ENCODE data around the gene SKIL. TPM values are rescaled to one million over a fixed set of nuclear protein-coding genes. Genes with fewer than 3 reads are reported as not detected.

SKIL gene
- total and polyA plus RNA-seq, 2 donors from 2014 or later, result 5.6 to 68.2 TPM

- Histone ChIP-seq H3K4me3 (ENCODE audit: low read length in 3 of 3) (no peak overlapping the region), H3K27me3 (ENCODE audit: control insufficient read depth, insufficient read depth, low read length) (no peaks in the 10 kb centered on the region), H3K9me3 (ENCODE audit: control insufficient read depth in 2 of 3, insufficient read depth in 1 of 3, low read length in 3 of 3) (no peaks in the 10 kb centered on the region), H3K9ac (ENCODE audit: low read length in 3 of 3) (no peak overlapping the region), H3K27ac (ENCODE audit: low read depth in 2 of 2, low read length in 2 of 2) (no peak overlapping the region), H3K4me1 (ENCODE audit: control insufficient read depth in 2 of 3, insufficient read depth in 2 of 3, low read depth in 1 of 3, low read length in 3 of 3) (no peaks in the 10 kb centered on the region), H3K36me3 (ENCODE audit: control insufficient read depth in 2 of 3, insufficient read depth in 3 of 3, low read length in 3 of 3) (peaks cover 0 to 3% (median 0%) of the 10 kb centered on the region in 3 donors)
- TF ChIP-seq CTCF (IDR thresholded peaks at IDR 0.05; ENCODE audit: borderline replicate concordance, extremely low read depth, insufficient read depth), result no peak
- DNase-seq, result no peak
- intact Hi-C loops (cut with DNase I), result no loop called here
- FAIRE-seq, result no peak
Observed at GRCh38 chr3:170432416-170432815, 74.9 kb downstream of the SKIL start.

- Histone ChIP-seq H3K27ac (ENCODE audit: low read depth in 2 of 2, low read length in 2 of 2) (no peak overlapping the region), H3K9me3 (ENCODE audit: control insufficient read depth in 2 of 3, insufficient read depth in 1 of 3, low read length in 3 of 3) (no peaks in the 10 kb centered on the region), H3K27me3 (ENCODE audit: control insufficient read depth, insufficient read depth, low read length) (no peaks in the 10 kb centered on the region), H3K4me3 (ENCODE audit: low read length in 3 of 3) (no peak overlapping the region), H3K9ac (ENCODE audit: low read length in 3 of 3) (no peak overlapping the region), H3K36me3 (ENCODE audit: control insufficient read depth in 2 of 3, insufficient read depth in 3 of 3, low read length in 3 of 3) (peaks cover 0 to 3% (median 0%) of the 10 kb centered on the region in 3 donors), H3K4me1 (ENCODE audit: control insufficient read depth in 2 of 3, insufficient read depth in 2 of 3, low read depth in 1 of 3, low read length in 3 of 3) (no peaks in the 10 kb centered on the region)
- no peak for FAIRE-seq
- no peak for TF ChIP-seq CTCF (IDR thresholded peaks at IDR 0.05; ENCODE audit: borderline replicate concordance, extremely low read depth, insufficient read depth)
- intact Hi-C loops (cut with DNase I), result no loop called here
- DNase-seq, result no peak
Observed at GRCh38 chr3:170436697-170437096, 79.2 kb downstream of the SKIL start.

- FAIRE-seq, result no peak
- TF ChIP-seq CTCF (IDR thresholded peaks at IDR 0.05; ENCODE audit: borderline replicate concordance, extremely low read depth, insufficient read depth), result no peak
- Histone ChIP-seq H3K9me3 (ENCODE audit: control insufficient read depth in 2 of 3, insufficient read depth in 1 of 3, low read length in 3 of 3) (no peaks in the 10 kb centered on the region), H3K27ac (ENCODE audit: low read depth in 2 of 2, low read length in 2 of 2) (no peak overlapping the region), H3K4me1 (ENCODE audit: control insufficient read depth in 2 of 3, insufficient read depth in 2 of 3, low read depth in 1 of 3, low read length in 3 of 3) (no peaks in the 10 kb centered on the region), H3K4me3 (ENCODE audit: low read length in 3 of 3) (no peak overlapping the region), H3K9ac (ENCODE audit: low read length in 3 of 3) (no peak overlapping the region), H3K27me3 (ENCODE audit: control insufficient read depth, insufficient read depth, low read length) (no peaks in the 10 kb centered on the region), H3K36me3 (ENCODE audit: control insufficient read depth in 2 of 3, insufficient read depth in 3 of 3, low read length in 3 of 3) (peaks cover 0 to 3% (median 0%) of the 10 kb centered on the region in 3 donors)
- intact Hi-C loops (cut with DNase I), result no loop called here
- DNase-seq, result no peak
Observed at GRCh38 chr3:170437176-170437575, 79.7 kb downstream of the SKIL start.
